HCT116 (cell line): ENCODE measurements around the gene RASL12.
A peak's percentile ranks its signal among the peaks of the same experiment; 100 is the strongest.

Source experiments
- CTCF ChIP-seq, 3 experiments: fragments of 200-600 bp in 1 of 3; sonication (generic) in 1 of 3; IDR thresholded peaks in 2 of 3; conservative IDR thresholded peaks in 1 of 3; 2 replicates each; pipeline ENCODE4 v1.5.1; 2012 to 2017; ENCODE audit warnings: low read depth in 2 of 3, low read length in 2 of 3, antibody characterized with exemption in 1 of 3, borderline replicate concordance in 1 of 3, control low read depth in 1 of 3, mild to moderate bottlenecking in 1 of 3, mixed read lengths in 1 of 3, mixed run types in 1 of 3, moderate library complexity in 1 of 3; ENCODE audit not compliant: insufficient read depth in 1 of 3
- EZH2 ChIP-seq: fragments of 200-600 bp; sonication (generic); IDR thresholded peaks from 2 replicates; pipeline ENCODE4 v1.6.1; 2017; ENCODE audit warnings: antibody characterized with exemption, mixed run types

- TF ChIP-seq CTCF (IDR thresholded peaks at IDR 0.05 in 2 of 3, conservative IDR thresholded peaks at IDR 0.05 in 1 of 3; ENCODE audit: borderline replicate concordance in 1 of 3, insufficient read depth in 1 of 3, low read depth in 2 of 3, low read length in 2 of 3) (peak; percentile 48 to 57 (median 54); a peak in 4 of 6 replicates), EZH2 (no peak)
Observed at GRCh38 chr15:65033659-65034269, 34.0 kb downstream of the RASL12 start.
